HUDEP-2 (cell line): Measurements from ENCODE around the gene DBF4B.
A peak's percentile ranks its signal among the peaks of the same experiment; 100 is the strongest.

ENCODE experiments used
- DNase-seq, 76 experiments: peaks; one replicate each; lab custom pipeline; 2025; ENCODE audit not compliant: unreplicated experiment in 76 of 76; lab: John Stamatoyannopoulos, UW

Gene DBF4B

GRCh38 chr17:44775136-44775837 is 66.8 kb downstream of the DBF4B start:
- peak in 75 of 76 experiments; percentile 31 to 99 (median 94) for DNase-seq

GRCh38 chr17:44775838-44776621 is 67.6 kb downstream of the DBF4B start:
- peak in 14 of 76 experiments; percentile 27 to 95 (median 44) for DNase-seq

GRCh38 chr17:44776628-44777393 is 68.3 kb downstream of the DBF4B start:
- no peak for DNase-seq

- no peak for DNase-seq
Measured at GRCh38 chr17:44777394-44778348, 69.2 kb downstream of the DBF4B start.

- no peak for DNase-seq
Measured at GRCh38 chr17:44778656-44779210, 70.3 kb downstream of the DBF4B start.

- DNase-seq, result peak in 61 of 76 experiments; percentile 5 to 76 (median 41)
Measured at GRCh38 chr17:44779211-44780025, 71.0 kb downstream of the DBF4B start.

- DNase-seq, result no peak
Measured at GRCh38 chr17:44780161-44780560, 71.7 kb downstream of the DBF4B start.

GRCh38 chr17:44780845-44781480 is 72.5 kb downstream of the DBF4B start:
- DNase-seq, result no peak

- no peak for DNase-seq
Measured at GRCh38 chr17:44781551-44782325, 73.3 kb downstream of the DBF4B start.

- DNase-seq, result no peak
Measured at GRCh38 chr17:44782326-44782850, 73.9 kb downstream of the DBF4B start.

GRCh38 chr17:44785921-44786320 is 77.5 kb downstream of the DBF4B start:
- DNase-seq, result no peak

- DNase-seq, result no peak
Measured at GRCh38 chr17:44786551-44787081, 78.2 kb downstream of the DBF4B start.

GRCh38 chr17:44787271-44787940 is 78.9 kb downstream of the DBF4B start:
- DNase-seq, result no peak

- DNase-seq, result no peak
Measured at GRCh38 chr17:44788139-44788538, 79.7 kb downstream of the DBF4B start.

- no peak for DNase-seq
Measured at GRCh38 chr17:44792276-44792675, 83.8 kb downstream of the DBF4B start.

- DNase-seq, result no peak
Measured at GRCh38 chr17:44793885-44794842, 85.7 kb downstream of the DBF4B start.
